NCI-H2196 (cell line): ENCODE measurements around the gene RRP36.
A peak's percentile ranks its signal among the peaks of the same experiment; 100 is the strongest.

ENCODE experiments used
- DNase-seq: peaks from one replicate; lab custom pipeline; 2025; ENCODE audit not compliant: unreplicated experiment; lab: John Stamatoyannopoulos, UW

RRP36 gene

GRCh38 chr6:43060755-43061633 lies 39.6 kb downstream of the RRP36 start:
- no peak for DNase-seq

GRCh38 chr6:43061861-43062260 lies 40.4 kb downstream of the RRP36 start:
- no peak for DNase-seq

GRCh38 chr6:43062818-43063217 lies 41.4 kb downstream of the RRP36 start:
- DNase-seq: no peak

- peak; percentile 34 for DNase-seq
Measured at GRCh38 chr6:43070028-43070632, 48.7 kb downstream of the RRP36 start.

GRCh38 chr6:43074847-43075669 lies 53.6 kb downstream of the RRP36 start:
- no peak for DNase-seq

GRCh38 chr6:43075670-43076463 lies 54.4 kb downstream of the RRP36 start, which contains the start of gene PTK7:
Gene PTK7 (plus strand): TSS chr6:43076314. CDS start chr6:43076489, 175 bp downstream.
- peak; percentile 78 for DNase-seq

GRCh38 chr6:43076464-43077332 lies 55.3 kb downstream of the RRP36 start:
- peak; percentile 18 for DNase-seq

GRCh38 chr6:43077333-43077809 lies 55.9 kb downstream of the RRP36 start:
- DNase-seq: no peak

- no peak for DNase-seq
Measured at GRCh38 chr6:43077981-43078511, 56.6 kb downstream of the RRP36 start.

- DNase-seq: no peak
Measured at GRCh38 chr6:43078691-43079090, 57.3 kb downstream of the RRP36 start.
